Measurements from ENCODE around the gene PATL1.

DNA sequence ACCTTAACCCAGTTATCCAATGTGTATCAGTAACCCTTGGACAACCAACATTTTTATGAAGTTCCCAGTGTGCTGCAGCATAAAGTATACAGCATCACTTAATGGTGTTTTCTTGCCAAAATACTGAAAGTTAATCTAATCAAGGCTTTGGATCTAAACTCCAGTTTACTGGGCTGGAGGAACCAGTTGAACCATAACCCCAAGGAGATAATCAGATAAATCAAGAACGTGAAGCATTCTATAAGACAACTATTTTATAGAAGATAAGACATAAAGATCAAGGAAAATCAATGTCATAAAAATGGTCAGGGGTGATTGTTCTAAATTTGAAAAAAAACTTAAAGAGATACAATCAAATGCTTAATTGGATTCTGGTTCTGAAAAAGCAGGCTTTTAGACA lies 51.0 kb downstream of the PATL1 start:
- no peak for TF ChIP-seq POLR2A (IDR thresholded peaks at IDR 0.05; ENCODE audit: low read length)
- TF ChIP-seq GATA1 (IDR thresholded peaks at IDR 0.05; ENCODE audit: low read depth, low read length), result no peak
